GM21825 (cell line): ENCODE data around the gene MT1M.
A peak's percentile ranks its signal among the peaks of the same experiment; 100 is the strongest.
"Not testable (repeated sequence)": the region's sequence is repeated elsewhere in the genome, so short reads cannot be mapped to it uniquely, and the experiment has no call there.

ENCODE experiments used
- ATAC-seq: cut with Tn5 transposase; IDR thresholded peaks from one replicate; pipeline ENCODE4 v1.9.1; 2021; ENCODE audit warnings: mild to moderate bottlenecking, moderate library complexity; ENCODE audit not compliant: unreplicated experiment

Gene MT1M

GRCh38 chr16:56671691-56672090 is 39.2 kb downstream of the MT1M start:
- ATAC-seq, result not testable (repeated sequence)

DNA sequence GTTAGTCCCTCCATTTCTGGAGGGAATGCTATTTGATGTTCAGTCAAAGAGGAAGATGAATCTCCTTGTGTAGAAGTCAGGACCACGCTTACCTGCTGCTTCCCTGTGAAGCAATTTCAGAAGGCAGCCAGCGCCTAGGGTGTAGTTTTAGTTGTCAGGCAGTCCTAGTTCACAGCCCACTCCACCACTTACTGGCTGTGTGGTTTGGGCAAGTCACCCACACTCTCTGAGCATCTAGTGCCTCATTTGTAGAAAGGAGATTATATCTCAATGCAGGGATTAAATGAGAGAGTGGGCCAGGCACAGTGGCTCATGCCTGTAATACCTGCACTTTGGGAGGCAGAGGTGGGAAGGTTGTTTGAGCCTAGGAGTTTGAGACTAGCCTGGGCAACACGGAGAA is 39.7 kb downstream of the MT1M start:
- not testable (repeated sequence) for ATAC-seq

DNA sequence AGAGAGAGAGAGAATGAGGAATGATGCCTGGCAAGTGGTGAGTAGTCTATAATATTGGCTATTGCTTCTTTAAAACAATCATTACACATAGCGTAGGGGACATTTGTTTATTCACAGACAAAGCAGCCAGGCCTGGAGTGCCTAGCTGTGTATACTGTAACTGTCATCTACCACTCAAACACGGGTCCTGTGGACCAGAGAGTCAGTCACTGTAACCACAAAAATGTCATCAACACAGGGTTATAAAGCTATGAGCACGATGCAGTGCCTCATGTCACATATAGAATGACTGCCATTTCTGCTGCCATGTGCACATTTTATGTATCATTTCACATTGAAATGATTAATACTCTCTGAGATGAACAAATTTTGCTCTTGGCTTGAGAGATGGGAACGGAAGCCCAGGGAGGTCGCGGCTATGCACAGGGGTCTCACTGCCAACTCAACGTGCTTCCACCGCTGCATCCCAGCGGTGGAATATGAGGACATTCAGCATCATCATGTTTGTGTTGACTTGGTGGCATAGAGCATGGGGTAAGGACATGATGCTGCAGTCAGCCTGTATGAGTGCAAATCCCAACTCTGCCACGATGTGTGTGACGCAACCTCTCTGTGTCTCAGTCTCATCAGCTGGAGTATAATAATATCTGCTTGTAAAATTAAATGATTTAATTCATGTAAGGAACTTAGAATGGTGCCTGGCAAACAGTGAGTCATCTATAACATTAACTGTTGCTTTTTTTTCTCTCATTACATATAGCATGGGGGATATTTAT is 40.5 kb downstream of the MT1M start:
- ATAC-seq, result no peak

DNA sequence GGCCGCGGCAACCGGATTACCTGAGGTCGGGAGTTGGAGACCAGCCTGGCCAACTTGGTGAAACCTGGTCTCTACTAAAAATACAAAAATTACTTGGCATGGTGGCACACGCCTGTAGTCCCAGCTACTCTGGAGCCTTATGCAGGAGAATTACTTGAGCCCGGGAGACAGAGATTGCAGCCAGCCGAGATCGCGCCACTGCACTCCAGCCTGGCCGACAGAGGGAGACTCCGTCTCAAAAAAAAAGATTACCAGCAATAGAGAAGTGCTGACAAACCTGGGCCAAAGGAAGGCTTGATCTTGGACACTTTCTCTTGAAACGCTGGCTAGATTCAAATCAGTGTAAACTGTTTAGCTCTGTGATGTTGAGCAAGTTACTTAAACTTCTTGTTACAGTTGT is 41.5 kb downstream of the MT1M start:
- ATAC-seq, result no peak

DNA sequence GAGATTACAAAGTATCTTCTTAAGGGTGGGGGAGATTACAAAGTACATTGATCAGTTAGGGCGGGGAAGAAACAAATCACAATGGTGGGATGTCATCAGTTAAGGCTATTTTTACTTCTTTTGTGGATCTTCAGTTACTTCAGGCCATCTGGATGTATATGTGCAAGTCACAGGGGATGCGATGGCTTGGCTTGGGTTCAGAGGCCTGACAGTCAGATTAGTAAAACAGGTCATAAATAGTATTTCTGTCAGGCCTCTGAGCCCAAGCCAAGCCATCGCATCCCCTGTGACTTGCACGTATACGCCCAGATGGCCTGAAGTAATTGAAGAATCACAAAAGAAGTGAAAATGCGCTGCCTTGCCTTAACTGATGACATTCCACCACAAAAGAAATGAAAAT is 42.1 kb downstream of the MT1M start:
- not testable (repeated sequence) for ATAC-seq

- no peak for ATAC-seq
These were observed 43.3 kb downstream of the MT1M start for GRCh38 chr16:56675685-56676210.

- no peak for ATAC-seq
These were observed 45.0 kb downstream of the MT1M start for GRCh38 chr16:56677474-56677873.

GRCh38 chr16:56679078-56679730 is 46.7 kb downstream of the MT1M start:
- ATAC-seq, result no peak

GRCh38 chr16:56679818-56680217 is 47.4 kb downstream of the MT1M start:
- no peak for ATAC-seq

GRCh38 chr16:56681939-56682702 is 49.7 kb downstream of the MT1M start, which contains the start of gene MT1X:
Gene MT1X, plus strand, starts transcription at chr16:56682470. Its CDS starts 71 bp downstream, at chr16:56682541.
- peak; percentile 95 for ATAC-seq

GRCh38 chr16:56682703-56683397 is 50.4 kb downstream of the MT1M start:
- ATAC-seq, result no peak
